ENCODE data around the gene KRTAP12-4. TPM values are rescaled to one million over a fixed set of nuclear protein-coding genes. Genes with fewer than 3 reads are reported as not detected.

The KRTAP12-4 gene
- total and polyA plus RNA-seq, 2 donors (not counting 3 experiments of a cell fraction or from before 2014, with no cell fraction given), result not detected

GRCh38 chr21:44650265-44650972, 4.0 kb downstream of the KRTAP12-4 start:
- no peaks in the 10 kb centered on the region for H3K9me3 ChIP-seq (replicated peaks; ENCODE audit: control insufficient read depth, insufficient read depth, low read length)
- dilution Hi-C loops (cut with MboI; ENCODE audit: extremely low pct_ligation_motif_present, low sequenced_read_pairs) (no loop called here), intact Hi-C loops (cut with micrococcal nuclease) (no loop called here)
- no peak overlapping the region for H2AFZ ChIP-seq (ENCODE audit: low read depth, low read length)
- H3K9ac ChIP-seq (replicated peaks; ENCODE audit: extremely low read depth, insufficient read depth, low read length), result no peak overlapping the region
- TF ChIP-seq FOS (IDR thresholded peaks at IDR 0.05; ENCODE audit: borderline replicate concordance, insufficient read depth, low read length), result no peak
- TF ChIP-seq POLR2A (IDR thresholded peaks at IDR 0.05; ENCODE audit: low read depth, low read length), result no peak
- no peak for TF ChIP-seq MAX (IDR thresholded peaks at IDR 0.05; ENCODE audit: insufficient read depth, insufficient read length)
- no peak for TF ChIP-seq EZH2 (IDR thresholded peaks at IDR 0.05; ENCODE audit: borderline replicate concordance, low read depth, low read length, severe bottlenecking)
- TF ChIP-seq JUN (IDR thresholded peaks at IDR 0.05; ENCODE audit: borderline replicate concordance, insufficient read depth, insufficient read length, low read depth), result no peak
- TF ChIP-seq POLR2AphosphoS5 (IDR thresholded peaks at IDR 0.05; ENCODE audit: insufficient read depth, low read depth, low read length), result no peak
- no peak for TF ChIP-seq GATA2 (IDR thresholded peaks at IDR 0.05; ENCODE audit: insufficient read depth, insufficient read length, low read depth, low read length)
- TF ChIP-seq MYC (IDR thresholded peaks at IDR 0.05; ENCODE audit: low read depth, low read length), result no peak
- no peak for TF ChIP-seq CTCF (IDR thresholded peaks at IDR 0.05; ENCODE audit: extremely low read depth in 1 of 2, insufficient read depth in 1 of 2, low read depth in 1 of 2, low read length in 2 of 2)
- POLR2A ChIA-PET, result no interaction called here
- no peaks in the 10 kb centered on the region for H3K79me2 ChIP-seq (ENCODE audit: control insufficient read depth, insufficient read depth, low read length)
- H3K9me1 ChIP-seq (replicated peaks; ENCODE audit: control insufficient read depth, extremely low read depth, insufficient read depth, low read length), result no peaks in the 10 kb centered on the region
- H3K27ac ChIP-seq (ENCODE audit: insufficient read depth, low read depth, low read length), result no peak overlapping the region
- CTCF ChIA-PET, result no interaction called here
- FAIRE-seq (no peak), DNase-seq (ENCODE audit: low read depth, low spot score) (no peak)
- H3K36me3 ChIP-seq (ENCODE audit: control insufficient read depth in 2 of 2, extremely low read depth in 1 of 2, insufficient read depth in 2 of 2, low read length in 2 of 2), result no peaks in the 10 kb centered on the region
- H4K20me1 ChIP-seq (replicated peaks; ENCODE audit: control insufficient read depth, extremely low read depth, insufficient read depth, low read length), result no peaks in the 10 kb centered on the region
- no peaks in the 10 kb centered on the region for H3K4me1 ChIP-seq (ENCODE audit: control insufficient read depth, extremely low read depth, insufficient read depth, low read length)
- H3K4me3 ChIP-seq (replicated peaks in 1 of 3; ENCODE audit: insufficient read depth in 1 of 3, low read depth in 1 of 3, low read length in 3 of 3), result no peak overlapping the region
- H3K27me3 ChIP-seq (ENCODE audit: control insufficient read depth in 2 of 2, insufficient read depth in 2 of 2, low read length in 2 of 2), result no peaks in the 10 kb centered on the region
- no peak overlapping the region for H3K4me2 ChIP-seq (ENCODE audit: insufficient read depth, low read length)
- no TSS peak for BruUV-seq (replicated peaks)
